GM18505 (cell line): Measurements from ENCODE around the gene TPX2.
A peak's percentile ranks its signal among the peaks of the same experiment; 100 is the strongest.

ENCODE experiments used
- ATAC-seq: cut with Tn5 transposase; IDR thresholded peaks from one replicate; pipeline ENCODE4 v1.9.1; 2021; ENCODE audit not compliant: unreplicated experiment
- POLR2A ChIP-seq: IDR thresholded peaks from 4 replicates; pipeline ENCODE4 v1.6.1; 2011; ENCODE audit warnings: borderline replicate concordance; ENCODE audit not compliant: insufficient read depth, insufficient read length; ENCODE audit errors: extremely low read depth

The TPX2 gene

DNA sequence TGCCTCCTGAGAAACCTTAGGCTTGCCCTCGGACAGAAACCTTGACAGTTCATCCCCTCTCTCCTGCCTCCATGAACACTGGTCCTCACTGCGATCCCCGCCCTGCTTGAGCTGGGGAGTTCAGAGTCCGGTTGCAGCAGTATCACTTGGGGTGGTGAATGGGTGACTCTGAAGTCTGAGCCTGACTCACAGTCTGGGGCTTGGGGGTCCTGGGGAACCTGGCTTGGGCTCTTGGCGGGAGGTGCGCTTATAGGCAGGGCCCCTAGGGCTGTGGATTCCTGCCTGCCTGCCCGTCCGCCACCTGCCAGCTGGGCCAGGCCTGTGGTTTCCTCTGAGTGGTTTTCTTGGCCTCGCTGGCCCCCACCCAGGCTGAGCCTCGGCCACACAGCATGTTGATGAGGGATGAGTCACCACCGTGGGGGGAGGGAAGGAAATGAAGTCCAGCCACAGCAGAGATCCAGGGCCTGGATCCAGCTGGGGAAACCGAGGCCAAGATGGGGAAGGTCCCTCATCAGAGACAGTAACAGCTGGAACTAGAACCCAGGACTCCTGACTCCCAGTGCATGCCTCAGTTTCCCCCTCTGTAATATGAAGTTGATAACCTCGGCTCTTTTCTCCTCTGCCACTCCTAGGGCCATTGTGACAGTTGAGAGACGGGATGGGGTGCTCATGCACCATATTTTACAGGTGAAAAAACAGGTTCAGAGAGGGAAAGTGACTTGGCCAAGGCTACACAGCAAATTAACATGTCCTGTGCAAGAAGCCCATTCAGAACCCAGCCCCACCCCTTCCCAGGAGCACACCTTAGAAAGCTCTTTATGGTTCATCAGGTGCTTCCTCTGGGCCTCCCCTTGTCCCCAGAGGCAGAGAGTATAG is 97.1 kb downstream of the TPX2 start:
- TF ChIP-seq POLR2A = no peak
- peak; percentile 74 for ATAC-seq

DNA sequence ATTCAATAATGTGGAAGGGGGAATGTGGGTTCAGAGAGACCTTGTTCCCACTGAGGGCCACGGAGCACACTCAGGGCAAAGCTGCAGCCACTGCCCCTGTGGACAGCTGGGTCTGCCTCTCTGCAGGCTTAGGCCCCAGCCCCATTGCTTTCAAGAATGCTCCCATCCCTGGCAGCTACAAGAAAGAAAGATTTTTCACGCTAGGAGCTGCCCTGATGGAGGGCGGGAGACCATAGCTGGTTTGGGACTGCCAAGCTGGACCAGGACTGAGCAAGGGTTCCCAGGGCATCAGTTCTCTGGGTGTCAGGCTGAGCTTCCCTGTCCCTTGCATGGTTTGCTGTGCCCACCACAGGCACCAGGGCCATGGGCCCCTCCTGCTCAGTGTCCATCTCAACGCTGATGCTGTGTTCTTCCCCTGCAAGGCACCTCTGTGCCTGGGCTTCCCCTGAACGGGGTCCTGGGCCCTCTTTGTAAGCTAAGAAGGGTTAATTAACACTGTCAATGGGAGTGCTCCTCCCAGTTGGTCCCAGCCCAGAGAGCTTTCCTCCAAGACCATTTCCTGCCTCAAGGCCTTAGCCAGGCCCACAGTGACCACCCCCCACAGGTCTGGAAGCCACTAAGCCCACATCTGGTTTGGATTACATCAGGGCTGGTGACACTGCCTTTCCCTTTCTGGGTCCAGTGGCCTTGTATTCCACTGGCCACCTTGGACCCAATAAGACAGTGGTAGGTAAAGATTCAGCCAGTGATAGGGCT is 97.9 kb downstream of the TPX2 start:
- ATAC-seq = no peak
- TF ChIP-seq POLR2A = no peak

DNA sequence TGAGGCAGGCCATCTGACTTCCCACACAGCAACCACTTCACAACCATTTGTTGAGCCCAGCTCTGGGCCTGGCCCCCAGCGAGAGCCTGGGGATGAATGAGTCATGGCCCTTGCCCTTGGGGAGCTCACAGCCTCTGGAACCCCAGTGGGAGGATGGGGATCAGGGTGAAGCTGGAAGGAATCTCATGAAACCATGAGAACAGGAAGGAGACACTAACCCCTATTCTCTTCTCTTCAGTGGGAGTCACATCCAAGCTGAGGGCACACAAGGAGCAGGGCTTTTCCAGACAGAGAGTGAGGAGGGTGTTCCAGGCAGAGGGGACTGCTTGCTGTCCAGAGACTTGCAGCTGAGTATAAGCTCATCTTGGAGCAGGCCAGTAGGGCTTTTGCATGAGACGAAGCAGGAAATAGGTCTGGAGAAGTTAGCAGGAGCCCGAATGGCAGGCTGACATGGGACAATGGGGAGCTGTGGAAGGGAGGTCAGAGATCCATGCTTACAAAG is 98.9 kb downstream of the TPX2 start:
- no peak for ATAC-seq
- no peak for TF ChIP-seq POLR2A

DNA sequence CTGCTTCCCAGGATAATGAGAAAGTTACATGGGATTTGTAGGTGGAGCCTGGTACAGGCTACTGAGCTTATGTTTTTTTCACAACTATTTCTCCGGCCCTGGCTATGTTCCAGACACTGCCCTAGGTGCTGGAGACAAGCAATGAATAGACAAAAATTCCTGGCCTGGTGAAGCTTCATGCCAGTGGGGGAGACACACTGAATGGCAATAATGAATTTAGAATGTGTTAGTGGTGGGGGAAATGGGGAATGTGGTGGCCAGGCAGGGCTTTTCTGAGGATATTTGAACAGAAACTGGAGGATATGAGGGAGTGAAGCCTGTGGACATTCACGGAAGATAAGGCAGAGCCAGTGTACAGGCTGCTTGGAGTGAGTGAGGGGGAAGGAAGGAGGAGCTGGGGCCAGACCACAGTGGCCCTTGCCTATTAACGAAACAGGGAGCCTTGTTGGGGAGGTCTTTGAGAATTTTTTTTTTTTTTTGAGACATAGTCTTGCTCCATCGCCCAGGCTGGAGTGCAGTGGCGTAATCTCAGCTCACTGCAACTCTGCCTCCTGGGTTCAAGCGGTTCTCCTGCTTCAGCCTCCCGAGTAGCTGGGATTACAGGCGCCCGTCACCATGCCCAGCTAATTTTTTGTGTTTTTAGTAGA is 99.7 kb downstream of the TPX2 start:
- no peak for ATAC-seq
- no peak for TF ChIP-seq POLR2A

DNA sequence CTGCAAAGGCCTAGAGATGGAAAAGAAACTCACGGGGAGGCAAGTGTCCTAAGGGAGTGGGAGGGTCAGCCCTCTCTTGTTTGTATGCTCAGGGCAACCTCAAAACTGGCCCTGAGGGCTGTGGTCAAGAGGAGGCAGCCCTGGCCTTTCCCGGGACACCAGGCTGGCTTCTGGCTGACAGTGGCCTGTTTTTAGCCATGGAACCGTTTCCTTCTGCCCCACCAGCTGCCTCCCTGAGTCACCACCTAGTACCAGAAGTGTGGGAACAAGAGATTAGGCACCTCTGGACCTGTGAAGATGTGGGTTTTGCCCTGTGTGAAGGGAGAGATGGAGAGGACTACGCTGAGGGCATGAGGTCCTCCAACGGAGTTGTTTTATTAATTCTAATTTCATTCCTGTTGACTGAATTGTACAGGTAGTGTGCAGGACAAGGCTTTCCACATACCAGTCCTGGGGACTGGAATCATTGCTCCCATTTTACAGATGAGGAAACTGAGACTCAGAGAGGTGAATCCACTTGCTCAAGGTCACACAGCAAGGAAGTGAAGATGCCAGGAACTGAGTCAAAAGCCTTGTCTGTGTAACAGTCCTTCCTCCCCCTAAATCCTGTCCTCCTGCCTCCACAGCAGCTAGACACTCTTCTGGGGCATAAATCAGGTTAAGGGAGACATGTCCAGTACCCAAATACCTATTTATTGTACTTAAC is 100.8 kb downstream of the TPX2 start:
- no peak for TF ChIP-seq POLR2A
- no peak for ATAC-seq

DNA sequence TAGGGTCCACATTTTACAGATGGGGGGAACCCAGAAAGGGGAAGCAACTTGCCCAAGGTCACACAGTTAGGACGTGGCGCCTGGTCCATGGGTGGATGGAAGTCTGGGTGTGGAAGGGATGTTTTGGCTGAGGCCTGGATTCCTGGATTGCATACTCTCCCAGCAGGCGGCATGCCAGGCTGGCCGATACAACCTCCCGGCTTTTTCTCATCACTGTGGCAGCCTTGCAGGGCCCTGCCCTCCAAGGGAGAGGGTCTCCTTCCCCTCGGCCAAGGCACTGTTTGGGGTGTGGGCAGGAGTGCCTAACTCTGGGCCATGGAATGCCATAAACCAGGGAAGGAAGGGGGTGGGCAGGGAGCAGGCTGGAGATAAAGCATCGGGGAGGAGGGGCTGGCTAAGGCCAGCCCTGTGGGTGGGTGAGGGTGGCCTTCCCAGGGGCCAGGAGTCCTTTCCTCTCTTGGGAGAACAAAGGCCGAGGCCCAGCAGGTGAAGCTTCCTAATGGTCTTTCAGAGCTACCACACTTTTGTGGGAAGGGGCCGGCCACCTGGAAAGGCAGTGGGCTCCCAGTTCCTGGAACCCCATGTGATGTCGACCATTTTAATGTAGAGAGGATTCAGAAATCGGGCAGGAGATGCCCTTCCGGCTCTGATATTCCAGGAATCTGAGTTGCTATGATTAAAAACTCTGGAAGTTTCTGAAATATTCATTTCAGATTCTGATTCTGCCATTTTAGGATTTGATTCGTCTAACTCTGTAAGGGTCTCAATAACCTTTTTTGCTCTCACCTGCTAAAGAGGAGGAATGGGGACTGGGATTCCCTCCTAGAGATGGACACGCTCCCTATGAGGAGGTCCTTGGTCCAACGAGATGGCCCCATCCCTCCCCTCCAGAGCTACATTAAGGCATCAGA is 102.1 kb downstream of the TPX2 start:
- TF ChIP-seq POLR2A = no peak
- ATAC-seq = no peak

DNA sequence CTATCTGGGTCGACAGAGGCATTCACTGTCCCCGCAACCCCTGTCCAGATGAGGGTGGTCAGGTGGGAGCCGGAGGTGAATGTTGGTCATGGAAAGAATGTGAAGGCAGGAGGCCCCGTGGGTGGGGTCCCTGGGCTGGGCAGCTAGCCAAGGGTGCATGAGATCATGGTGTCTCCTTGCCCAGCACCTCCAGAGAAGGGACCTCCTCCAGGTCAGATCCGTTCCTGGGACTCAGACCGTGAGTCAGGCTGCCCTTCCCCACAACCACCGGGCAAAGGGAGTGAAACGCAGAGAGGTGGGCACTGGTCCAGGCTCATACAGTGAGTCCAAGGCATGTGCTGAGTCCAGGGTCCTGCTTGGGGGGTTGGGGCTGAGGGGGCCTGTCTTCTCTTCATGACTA is 102.8 kb downstream of the TPX2 start:
- ATAC-seq = no peak

DNA sequence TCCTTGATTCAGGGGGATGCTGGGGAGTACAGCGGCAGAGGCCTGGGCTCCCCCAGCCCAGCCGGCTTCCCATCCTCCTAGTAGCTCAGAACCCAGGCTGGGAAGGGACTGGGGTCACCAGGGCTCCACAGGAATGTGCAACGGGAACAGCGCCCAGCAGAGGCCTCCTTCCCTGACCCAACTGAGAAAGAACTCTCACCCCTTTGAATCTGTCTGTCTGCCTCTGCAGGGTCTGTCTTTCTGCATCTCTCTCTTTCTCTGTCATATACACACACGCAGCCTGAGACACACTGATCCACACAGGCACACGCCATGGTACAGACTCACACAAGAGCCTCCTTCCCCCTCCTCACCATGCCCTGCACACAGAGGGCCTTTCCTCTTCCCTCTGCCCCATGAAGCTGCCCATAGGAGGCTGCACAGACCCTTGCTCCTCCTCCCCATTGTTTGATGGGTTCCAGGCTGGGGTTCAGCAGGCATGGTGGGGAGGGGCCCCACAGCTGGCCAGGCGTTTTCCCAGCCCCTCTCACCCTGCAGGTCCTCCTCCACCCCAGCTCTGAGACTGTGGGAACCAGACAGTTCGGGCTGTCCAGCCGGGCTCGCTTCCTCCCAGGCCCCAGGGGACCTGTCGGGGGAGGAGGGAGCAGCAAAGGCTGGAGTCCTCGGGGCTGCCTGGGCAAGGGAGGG is 103.5 kb downstream of the TPX2 start:
- no peak for ATAC-seq
- TF ChIP-seq POLR2A = no peak

More for the DNA sequence above, 102.8 kb downstream of the TPX2 start:
- TF ChIP-seq POLR2A = no peak

DNA sequence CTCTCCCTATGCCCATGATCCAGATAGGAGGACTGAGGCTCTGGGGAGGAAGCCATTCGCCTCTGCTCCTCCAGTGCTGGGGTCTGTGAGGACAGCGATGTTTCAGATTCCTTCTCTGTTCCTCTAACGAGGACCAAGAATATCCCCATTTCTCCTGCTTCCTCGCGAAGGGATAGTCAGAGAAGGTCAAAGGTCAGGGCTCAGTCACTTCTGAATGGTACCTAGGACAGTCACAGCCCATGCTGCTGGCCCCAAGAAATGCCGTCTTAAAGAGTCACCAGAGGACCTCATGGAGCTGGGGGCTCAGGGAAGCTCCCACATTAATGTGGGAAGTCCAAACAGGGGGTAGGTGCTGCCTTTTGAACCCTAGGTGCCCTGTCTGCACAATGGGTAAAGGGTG is 104.2 kb downstream of the TPX2 start:
- no peak for TF ChIP-seq POLR2A
- ATAC-seq = no peak

DNA sequence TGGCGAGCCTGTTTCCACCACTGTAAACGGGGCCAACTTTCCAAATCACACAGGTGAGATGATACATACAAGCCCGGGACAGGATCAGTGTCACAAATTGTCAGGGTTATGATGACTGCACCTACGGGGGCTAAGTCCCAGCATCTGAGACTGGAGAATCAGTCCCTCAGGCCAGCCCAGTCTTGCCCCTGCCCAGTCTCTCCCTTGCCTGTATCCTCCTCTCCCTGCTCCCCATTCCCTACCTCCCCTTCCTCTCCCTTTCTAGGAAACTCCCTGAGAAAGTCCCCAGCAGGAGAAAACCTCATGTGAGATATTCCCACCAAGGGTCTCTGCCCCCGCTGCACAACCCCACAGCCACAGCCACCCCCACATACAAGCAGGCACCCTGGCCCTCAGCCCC is 104.8 kb downstream of the TPX2 start:
- TF ChIP-seq POLR2A = no peak
- ATAC-seq = no peak

DNA sequence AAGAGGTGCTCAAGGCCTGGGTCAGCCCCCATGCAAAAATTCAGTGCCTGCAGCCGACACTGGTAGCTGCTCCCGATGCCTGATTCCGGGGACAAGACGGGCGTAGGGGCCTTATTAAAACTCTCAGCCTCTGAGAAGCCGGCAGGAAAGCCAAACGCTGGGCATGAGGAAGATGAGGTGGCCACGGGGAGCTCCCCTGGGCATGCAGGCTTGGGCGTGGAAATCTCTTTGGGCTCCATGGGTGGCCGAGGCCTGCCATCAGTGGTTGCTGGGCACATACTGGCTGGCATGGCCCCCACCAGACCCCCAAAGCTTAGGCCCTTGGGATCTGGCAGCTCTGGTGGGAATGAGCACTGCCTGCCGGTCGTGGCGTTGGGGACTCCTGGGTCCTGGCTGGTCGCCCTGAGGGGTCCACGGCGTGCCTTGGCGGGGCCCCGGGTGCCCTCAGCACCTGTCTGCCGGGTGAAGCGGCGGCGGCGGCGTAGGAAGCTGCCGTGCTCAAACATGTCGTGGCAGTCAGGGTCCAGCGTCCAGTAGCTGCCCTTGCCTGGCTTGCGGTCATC is 105.7 kb downstream of the TPX2 start:
- no peak for ATAC-seq
- no peak for TF ChIP-seq POLR2A
